Measurements from ENCODE around the gene FRMPD4. TPM values are rescaled to one million over a fixed set of nuclear protein-coding genes. Genes with fewer than 3 reads are reported as not detected.
A peak's percentile ranks its signal among the peaks of the same experiment; 100 is the strongest.

FRMPD4 gene
- total RNA-seq, 2 donors from 2014 or later: not detected

DNA sequence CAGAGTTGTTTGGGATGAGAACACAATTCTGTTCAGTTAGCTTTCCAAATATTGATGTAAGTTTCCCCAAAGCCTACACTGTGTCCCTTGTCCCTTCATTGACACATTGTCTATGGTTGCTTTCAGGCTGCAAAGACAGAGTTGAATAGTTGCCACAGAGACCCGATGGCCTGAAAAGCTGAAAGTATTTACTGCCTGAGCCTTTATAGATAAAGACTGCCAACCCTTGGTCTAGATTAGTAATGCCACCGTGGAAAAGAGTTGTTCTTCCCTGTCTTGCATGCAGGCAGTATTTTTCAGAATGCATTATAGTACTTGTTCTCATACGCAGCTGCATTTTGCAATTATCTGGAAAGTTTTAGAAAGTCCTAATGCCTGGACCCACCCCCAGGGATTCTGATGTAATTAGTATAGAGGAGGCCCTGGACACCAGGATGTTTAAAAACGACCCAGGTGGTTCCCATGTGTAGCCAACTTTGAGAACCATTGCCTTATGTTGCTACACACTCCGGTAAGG lies 180.8 kb downstream of the FRMPD4 start:
- Mint-ChIP-seq H3K27ac (no peak overlapping the region), H3K36me3 (no peaks in the 10 kb centered on the region), H3K9me3 (no peaks in the 10 kb centered on the region)
- ATAC-seq (no peak), DNase-seq (ENCODE audit: low spot score in 2 of 2) (no peak)

DNA sequence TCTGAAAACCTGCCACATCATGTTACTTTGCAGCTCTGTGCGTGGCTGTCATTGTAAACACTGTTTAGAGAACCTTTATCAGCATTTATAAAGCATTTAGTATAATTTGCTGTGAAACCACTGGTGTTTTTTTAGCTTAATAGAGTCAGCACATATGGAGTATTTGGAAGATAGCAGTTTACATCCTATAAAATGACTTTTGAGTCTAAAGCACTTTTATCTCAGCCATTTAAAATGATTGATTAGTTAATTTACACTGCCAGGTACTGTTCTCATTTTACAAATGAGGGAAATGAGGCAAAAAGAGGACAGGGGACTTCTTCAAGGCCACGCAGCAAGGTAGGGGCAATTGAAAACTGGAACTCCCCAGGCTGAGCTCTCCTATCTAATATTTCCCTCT lies 181.7 kb downstream of the FRMPD4 start:
- H3K27ac Mint-ChIP-seq: no peak overlapping the region
- no peak for ATAC-seq
- H3K9me3 Mint-ChIP-seq: no peaks in the 10 kb centered on the region
- H3K36me3 Mint-ChIP-seq: no peaks in the 10 kb centered on the region
- DNase-seq (ENCODE audit: low spot score in 2 of 2): no peak

DNA sequence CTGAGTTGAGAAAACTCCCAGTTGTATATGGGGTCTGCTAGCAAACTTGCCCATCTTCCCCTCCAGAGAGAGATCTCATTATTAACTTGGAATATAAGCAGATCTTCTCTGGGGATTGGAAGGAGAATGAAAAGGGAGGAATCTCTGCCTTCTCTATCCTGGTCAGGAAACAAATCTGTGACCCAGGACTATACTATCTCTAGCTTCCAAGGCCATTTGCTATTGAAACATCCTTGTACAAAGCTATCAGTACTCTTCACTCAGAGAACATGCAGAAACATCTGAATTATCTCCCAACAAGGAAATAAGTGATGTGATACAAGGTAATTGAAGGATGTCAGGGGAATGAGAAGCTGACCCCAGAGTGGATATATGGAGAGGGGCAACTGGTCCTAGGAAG lies 183.8 kb downstream of the FRMPD4 start:
- no peaks in the 10 kb centered on the region for H3K36me3 Mint-ChIP-seq
- no peak overlapping the region for H3K27ac Mint-ChIP-seq
- DNase-seq (ENCODE audit: low spot score in 2 of 2): no peak
- no peaks in the 10 kb centered on the region for H3K9me3 Mint-ChIP-seq
- no peak for ATAC-seq

DNA sequence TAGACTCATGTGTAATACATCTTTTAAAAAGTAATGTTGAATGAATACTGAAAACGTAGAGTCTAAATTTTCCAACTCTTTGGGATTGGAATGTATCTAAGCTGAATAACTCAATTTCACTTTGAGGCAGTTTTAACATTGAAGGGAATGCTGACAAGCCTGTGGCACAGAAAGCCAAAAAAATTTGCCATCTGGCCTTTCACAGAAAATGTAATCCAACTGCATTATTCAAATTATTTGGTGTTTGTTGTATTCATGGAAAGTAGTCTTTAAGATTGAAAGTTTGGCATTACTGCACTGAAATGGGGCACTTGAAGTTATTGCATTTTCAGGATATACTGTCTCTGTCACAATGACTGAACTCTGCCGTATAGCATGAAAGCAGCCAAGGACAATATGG lies 186.9 kb downstream of the FRMPD4 start:
- no peak for ATAC-seq

GRCh38 chrX:12327836-12328235 lies 189.6 kb downstream of the FRMPD4 start:
- no peak for ATAC-seq
- H3K36me3 Mint-ChIP-seq: no peaks in the 10 kb centered on the region
- no peaks in the 10 kb centered on the region for H3K9me3 Mint-ChIP-seq
- DNase-seq (ENCODE audit: low spot score in 2 of 2): no peak
- no peak overlapping the region for H3K27ac Mint-ChIP-seq

More for the DNA sequence above, 186.9 kb downstream of the FRMPD4 start:
- no peak for DNase-seq (ENCODE audit: low spot score in 2 of 2)
- H3K9me3 Mint-ChIP-seq: no peaks in the 10 kb centered on the region
- H3K27ac Mint-ChIP-seq: no peak overlapping the region
- H3K36me3 Mint-ChIP-seq: no peaks in the 10 kb centered on the region

GRCh38 chrX:12329476-12329875 lies 191.2 kb downstream of the FRMPD4 start:
- DNase-seq (ENCODE audit: low spot score in 2 of 2): no peak
- no peaks in the 10 kb centered on the region for H3K36me3 Mint-ChIP-seq
- no peaks in the 10 kb centered on the region for H3K9me3 Mint-ChIP-seq
- ATAC-seq: no peak
- H3K27ac Mint-ChIP-seq: no peak overlapping the region

DNA sequence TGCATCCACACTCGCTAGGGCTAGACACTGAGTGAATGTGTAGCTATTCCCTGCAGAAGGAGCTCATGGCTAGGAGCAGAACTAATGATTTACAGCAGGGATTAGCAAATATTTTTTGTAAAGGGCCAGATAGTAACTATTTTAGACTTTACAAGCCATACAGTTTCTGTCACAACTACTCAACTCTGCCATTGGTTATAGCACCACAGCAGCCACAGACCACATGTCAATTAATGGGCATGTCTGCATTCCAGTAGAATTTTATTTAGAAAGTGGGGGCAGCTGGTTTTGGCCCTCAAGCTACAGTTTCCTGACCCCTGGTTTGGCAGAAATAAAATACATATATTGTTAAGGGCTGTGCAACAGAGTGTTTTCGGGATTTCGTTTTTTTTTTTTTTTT lies 192.6 kb downstream of the FRMPD4 start:
- Mint-ChIP-seq H3K36me3 (no peaks in the 10 kb centered on the region), H3K27ac (no peak overlapping the region), H3K9me3 (no peaks in the 10 kb centered on the region)
- ATAC-seq (no peak), DNase-seq (ENCODE audit: low spot score in 2 of 2) (no peak)

- DNase-seq (ENCODE audit: low spot score in 2 of 2) (no peak), ATAC-seq (no peak)
- Mint-ChIP-seq H3K27ac (no peak overlapping the region), H3K36me3 (no peaks in the 10 kb centered on the region), H3K9me3 (no peaks in the 10 kb centered on the region)
These were observed 194.6 kb downstream of the FRMPD4 start for GRCh38 chrX:12332786-12333347.

- H3K9me3 Mint-ChIP-seq: no peaks in the 10 kb centered on the region
- no peak overlapping the region for H3K27ac Mint-ChIP-seq
- no peaks in the 10 kb centered on the region for H3K36me3 Mint-ChIP-seq
- DNase-seq (ENCODE audit: low spot score in 2 of 2) (no peak), ATAC-seq (no peak)
These were observed 201.6 kb downstream of the FRMPD4 start for GRCh38 chrX:12339921-12340320.

- Mint-ChIP-seq H3K9me3 (no peaks in the 10 kb centered on the region), H3K27ac (no peak overlapping the region), H3K36me3 (no peaks in the 10 kb centered on the region)
- DNase-seq (ENCODE audit: low spot score in 2 of 2) (no peak), ATAC-seq (no peak)
These were observed 206.7 kb downstream of the FRMPD4 start for GRCh38 chrX:12344954-12345353.

DNA sequence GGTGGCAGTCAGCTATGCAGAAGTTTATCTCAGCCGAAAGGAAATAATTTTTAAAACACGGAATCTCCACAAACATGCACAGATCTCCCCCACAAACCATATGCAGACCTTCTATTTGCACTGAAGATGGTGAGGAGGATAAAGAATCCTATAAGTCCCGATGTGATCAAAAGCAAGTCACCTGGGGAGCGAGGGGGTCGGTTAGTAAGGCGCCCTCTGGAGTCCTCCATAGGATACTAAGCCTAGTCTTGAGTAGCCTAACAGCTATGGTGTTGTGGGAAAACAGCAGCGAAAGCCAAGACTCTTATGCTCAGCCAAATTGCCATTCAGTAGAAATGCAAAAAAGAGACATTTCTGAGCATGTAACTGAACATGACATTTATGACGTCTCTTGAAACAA lies 210.9 kb downstream of the FRMPD4 start:
- no peaks in the 10 kb centered on the region for H3K36me3 Mint-ChIP-seq
- ATAC-seq (no peak), DNase-seq (ENCODE audit: low spot score in 2 of 2) (no peak)
- H3K27ac Mint-ChIP-seq: no peak overlapping the region
- H3K9me3 Mint-ChIP-seq: no peaks in the 10 kb centered on the region

- no peak for ATAC-seq
These were observed 214.6 kb downstream of the FRMPD4 start for GRCh38 chrX:12352922-12353321.

DNA sequence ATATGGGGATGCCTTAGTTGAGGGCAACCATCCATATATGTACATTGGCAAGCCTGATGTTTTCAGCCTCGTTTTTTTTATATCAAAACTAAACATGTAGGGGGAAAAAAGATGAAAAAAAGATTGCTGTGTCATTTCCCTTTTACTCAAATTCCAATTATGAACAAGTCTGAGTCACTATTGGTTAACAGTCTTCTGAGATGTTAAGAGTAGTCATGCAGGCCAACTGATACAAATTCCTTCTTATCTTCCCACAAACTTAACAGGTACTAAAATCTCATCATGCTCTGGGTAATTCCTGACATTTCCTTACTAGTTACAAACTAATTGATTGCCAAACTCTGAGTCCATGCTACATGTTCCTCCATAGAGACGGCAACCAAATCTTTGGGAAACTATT lies 222.1 kb downstream of the FRMPD4 start:
- Mint-ChIP-seq H3K27ac (no peak overlapping the region), H3K9me3 (no peaks in the 10 kb centered on the region), H3K36me3 (no peaks in the 10 kb centered on the region)
- DNase-seq (ENCODE audit: low spot score in 2 of 2) (no peak), ATAC-seq (peak in 1 of 2 donors; percentile 38)

More at GRCh38 chrX:12352922-12353321, 214.6 kb downstream of the FRMPD4 start:
- DNase-seq (ENCODE audit: low spot score in 2 of 2): no peak
- H3K9me3 Mint-ChIP-seq: no peaks in the 10 kb centered on the region
- no peak overlapping the region for H3K27ac Mint-ChIP-seq
- no peaks in the 10 kb centered on the region for H3K36me3 Mint-ChIP-seq

DNA sequence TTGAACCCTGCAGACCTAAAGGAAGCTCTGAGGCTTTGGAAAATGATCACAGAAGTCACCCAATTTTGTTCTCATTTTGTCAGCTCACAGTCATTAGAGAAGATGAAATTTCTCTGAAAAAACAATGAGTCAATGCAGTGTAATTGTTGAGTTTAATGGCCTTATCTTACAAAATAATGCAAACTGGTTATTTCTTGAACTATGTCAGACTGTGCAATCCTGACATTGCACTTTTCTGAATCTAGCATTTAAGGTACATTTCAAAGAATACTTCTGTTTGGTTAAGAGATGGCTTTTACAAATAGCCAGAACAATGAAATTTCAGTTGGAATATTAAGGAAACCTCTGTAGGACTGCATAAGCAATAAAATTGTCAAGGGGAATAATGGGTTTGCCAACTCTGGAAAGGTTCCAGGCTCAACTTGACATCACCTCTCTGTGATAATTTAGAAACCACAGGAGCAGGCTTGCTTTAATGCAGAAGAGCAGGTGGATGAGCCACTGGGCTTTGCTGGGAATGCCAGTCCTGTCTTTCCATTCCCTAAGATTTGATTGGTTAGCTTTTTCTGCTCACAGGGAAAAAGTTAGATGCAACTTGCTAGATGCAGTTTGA lies 222.8 kb downstream of the FRMPD4 start:
- Mint-ChIP-seq H3K36me3 (no peaks in the 10 kb centered on the region), H3K9me3 (no peaks in the 10 kb centered on the region), H3K27ac (no peak overlapping the region)
- no peak for DNase-seq (ENCODE audit: low spot score in 2 of 2)
- ATAC-seq: no peak

DNA sequence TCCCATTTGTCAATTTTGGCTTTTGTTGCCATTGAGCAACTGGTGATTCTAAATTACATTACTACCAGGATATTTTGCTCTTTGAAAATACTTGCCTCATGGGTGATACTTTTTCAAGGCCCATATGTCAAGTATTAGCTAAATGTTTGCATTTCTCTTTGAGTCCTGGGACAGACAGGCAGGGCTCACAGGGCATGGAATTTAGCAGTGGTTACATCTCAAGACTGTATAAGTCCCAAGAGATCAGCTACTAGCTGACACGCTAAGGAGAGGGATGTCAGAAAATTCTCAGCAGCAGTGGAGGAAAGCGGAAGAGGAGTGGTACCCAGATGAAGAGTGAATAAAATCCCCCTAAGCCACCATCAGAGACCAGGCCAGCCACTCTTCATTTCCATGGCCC lies 224.9 kb downstream of the FRMPD4 start:
- Mint-ChIP-seq H3K9me3 (no peaks in the 10 kb centered on the region), H3K27ac (no peak overlapping the region), H3K36me3 (no peaks in the 10 kb centered on the region)
- DNase-seq (ENCODE audit: low spot score in 2 of 2) (no peak), ATAC-seq (no peak)

- ATAC-seq: no peak
- Mint-ChIP-seq H3K27ac (no peak overlapping the region), H3K36me3 (no peaks in the 10 kb centered on the region), H3K9me3 (no peaks in the 10 kb centered on the region)
- no peak for DNase-seq (ENCODE audit: low spot score in 2 of 2)
These were observed 228.2 kb downstream of the FRMPD4 start for GRCh38 chrX:12366440-12366839.

DNA sequence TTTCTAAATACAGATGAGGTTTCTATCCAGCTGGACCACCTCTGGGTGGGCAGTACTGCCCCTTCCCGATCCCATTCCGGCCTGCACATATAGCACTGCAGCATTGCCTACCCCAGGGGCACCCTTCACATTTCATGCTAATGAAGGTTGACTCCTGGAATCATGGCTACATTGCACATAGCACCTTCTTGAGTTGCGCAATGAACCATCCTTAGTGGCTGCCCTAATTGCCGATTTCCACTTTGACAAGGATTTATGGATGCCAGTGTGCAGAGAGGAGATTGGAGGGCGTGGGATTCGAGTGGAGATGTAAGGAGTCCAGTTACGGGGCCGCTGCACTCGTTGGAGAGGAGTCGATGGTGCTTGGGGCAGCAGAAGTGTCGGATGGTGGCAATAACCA lies 229.0 kb downstream of the FRMPD4 start:
- ATAC-seq (no peak), DNase-seq (ENCODE audit: low spot score in 2 of 2) (no peak)
- no peak overlapping the region for H3K27ac Mint-ChIP-seq
- H3K36me3 Mint-ChIP-seq: no peaks in the 10 kb centered on the region
- H3K9me3 Mint-ChIP-seq: no peaks in the 10 kb centered on the region

GRCh38 chrX:12370497-12370986 lies 232.3 kb downstream of the FRMPD4 start:
- Mint-ChIP-seq H3K9me3 (no peaks in the 10 kb centered on the region), H3K36me3 (no peaks in the 10 kb centered on the region), H3K27ac (no peak overlapping the region)
- ATAC-seq (no peak), DNase-seq (ENCODE audit: low spot score in 2 of 2) (no peak)
